Muscle of arm (tissue), 12 donors: ENCODE results near the gene B3GALT6. TPM values are rescaled to one million over a fixed set of nuclear protein-coding genes. Genes with fewer than 3 reads are reported as not detected.

Experiments used
- DNase-seq: peaks from one replicate; pipeline ENCODE4 v3.0.0-alpha.2; 2013
- polyA plus RNA-seq, 12 donors: library from polyadenylated mRNA; unstranded; fragments of 120-200 nt; gene quantifications; one replicate each; pipeline ENCODE4 v1.2.1, GENCODE V29; 2013; ENCODE audit not compliant: insufficient read length in 12 of 12

The B3GALT6 gene
- polyA plus RNA-seq, 12 donors: 12.3 to 155 (median 16.1) TPM

DNA sequence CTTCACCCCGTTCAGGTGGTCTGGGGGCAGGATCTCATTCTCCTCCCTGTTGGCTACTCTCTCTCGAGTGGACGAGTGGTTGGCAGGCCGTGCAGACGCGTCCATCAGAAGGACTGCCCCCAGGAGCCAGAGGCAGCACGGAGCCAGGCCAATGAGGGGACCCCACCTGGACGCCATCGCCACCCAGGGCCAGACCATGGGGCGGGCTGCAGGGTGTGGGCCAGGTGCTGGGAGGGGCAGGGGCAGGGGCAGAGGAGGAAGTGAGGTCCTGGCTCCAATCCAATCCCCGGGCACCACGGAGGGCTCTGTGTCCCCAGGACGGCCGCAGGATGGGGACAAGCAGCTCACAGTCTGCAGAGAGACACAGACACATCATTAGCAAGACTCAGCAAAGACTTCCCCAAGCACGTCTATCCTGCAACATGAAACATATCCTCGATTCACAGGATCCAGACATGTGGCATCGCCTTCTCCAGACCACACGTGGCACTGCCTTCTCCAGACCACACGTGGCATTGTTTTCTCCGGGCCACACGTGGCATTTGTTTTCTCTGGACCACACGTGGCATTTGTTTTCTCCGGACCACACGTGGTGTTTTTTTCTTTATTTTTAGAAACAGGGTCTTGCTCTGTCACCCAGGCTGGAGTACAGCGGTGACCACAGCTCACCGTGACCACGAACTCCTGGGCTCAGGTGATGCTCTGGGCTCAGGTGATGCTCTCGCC lies 3.3 kb upstream of the B3GALT6 start:
- no peak for DNase-seq

- DNase-seq: no peak
Measured at GRCh38 chr1:1229770-1230169, 2.3 kb upstream of the B3GALT6 start.

DNA sequence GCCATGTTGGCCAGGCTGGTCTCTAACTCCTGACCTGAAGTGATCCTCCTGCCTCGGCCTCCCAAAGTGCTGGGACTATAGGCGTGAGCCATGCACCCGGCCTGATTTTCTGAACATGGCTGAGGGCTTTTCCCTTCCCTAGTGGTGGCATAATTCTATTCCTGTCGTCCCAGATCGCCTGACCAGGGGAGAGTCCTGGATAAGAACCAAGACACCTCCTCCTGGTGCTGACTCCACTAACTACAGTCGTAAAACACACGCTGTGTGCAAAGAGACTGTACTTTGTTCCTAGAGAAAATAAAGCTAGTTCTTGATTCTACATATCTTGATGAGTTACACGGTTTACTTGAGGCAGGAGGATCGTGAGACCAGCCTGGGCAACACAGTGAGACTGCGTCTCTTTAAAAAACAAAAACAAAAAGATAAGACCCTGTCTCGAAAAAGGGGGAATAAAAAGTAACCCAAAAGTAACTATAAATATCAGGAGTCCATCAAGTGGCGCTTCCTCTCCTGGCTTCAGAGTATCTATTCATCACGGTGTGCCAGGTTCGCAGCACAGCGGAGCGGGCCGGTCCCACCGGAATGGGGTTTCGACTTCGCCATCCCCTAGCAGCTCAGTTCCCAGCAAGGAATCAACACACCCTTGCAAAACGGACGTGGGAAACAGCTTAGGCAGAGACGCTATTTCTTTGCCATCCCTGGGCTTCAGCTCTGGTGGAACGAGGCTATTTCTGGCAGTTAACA lies 1.2 kb upstream of the B3GALT6 start:
- no peak for DNase-seq

DNA sequence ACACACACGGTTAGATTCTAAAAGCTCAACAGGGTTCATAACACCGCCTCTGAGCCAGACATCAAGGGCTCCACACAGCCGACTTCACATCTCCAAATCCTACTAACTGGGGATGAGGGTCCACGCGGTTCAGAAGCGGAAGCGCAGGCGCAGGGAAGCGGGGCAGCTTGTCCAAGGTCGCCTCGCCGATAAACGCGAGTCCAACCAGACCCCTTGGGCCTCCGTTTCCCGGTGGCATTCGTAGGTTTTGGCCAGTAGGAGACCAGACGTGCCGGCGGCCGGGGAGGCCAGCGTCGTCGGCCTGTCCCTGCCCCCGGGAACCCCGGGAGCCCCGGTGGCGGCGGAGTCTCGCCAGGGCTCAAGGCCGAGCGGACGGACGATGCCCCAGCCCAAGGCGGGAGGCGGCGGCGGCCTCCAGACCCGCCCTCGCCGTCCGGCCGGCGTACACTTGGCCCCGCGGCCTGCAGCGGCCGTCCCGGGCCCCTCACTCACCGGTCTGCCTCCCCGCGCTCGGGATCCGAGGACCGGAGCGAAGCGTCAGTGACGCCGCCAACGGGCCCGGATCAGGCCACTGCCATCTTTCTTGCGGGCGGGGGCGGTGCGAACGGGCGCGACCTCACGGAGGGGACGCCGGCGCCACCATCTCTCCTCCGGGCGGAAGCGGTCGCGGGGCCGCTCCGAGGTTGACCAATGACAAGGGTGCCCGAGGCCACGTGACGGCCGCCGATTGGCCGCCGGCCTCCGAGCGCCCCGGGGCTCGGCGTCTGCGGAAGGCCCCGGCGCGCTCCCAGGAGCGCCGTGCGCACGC lies 433 bp upstream of the B3GALT6 start, which contains the start of gene SDF4:
TSS of gene SDF4 (minus strand) at position 602 of the 808 bp plus-strand sequence. CDS start 3,229 bp downstream, outside the sequence.
- DNase-seq: peak; percentile 96

- no peak for DNase-seq
Measured at GRCh38 chr1:1232796-1233566, 944 bp downstream of the B3GALT6 start.

GRCh38 chr1:1233567-1233892 lies 1.5 kb downstream of the B3GALT6 start:
- no peak for DNase-seq

DNA sequence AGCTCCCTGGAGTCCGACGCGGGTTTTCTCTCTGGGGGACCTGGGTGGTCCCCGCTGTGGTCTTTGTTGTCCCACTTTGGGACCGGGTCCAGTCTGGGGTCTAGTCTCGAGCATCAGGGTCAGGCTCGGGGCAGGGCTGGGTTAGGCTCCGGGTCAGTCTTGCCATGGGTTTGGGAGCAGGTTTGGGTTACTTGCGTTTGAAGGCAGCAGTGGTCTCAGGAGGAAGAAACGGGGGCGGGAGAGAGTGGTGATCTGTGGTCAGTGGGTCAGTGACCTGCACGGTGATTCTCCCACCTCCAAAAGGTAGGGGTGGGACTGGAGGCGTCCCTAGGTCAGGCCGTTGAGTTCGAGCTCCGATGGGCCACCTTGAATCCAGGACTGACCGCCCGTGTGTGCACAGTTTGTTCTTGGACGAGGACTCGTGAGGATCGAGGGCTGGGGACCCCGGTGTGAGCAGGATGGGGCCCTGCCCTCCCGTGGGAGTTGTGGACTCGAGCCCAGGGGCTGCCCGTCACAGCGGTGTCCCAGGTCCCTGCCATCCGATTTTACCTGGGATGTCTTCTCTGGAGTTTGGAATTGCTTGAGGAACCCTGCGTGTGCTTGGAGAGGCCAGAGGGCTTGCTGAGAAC lies 2.3 kb downstream of the B3GALT6 start:
- DNase-seq: no peak

- no peak for DNase-seq
Measured at GRCh38 chr1:1235016-1235744, 3.1 kb downstream of the B3GALT6 start.

DNA sequence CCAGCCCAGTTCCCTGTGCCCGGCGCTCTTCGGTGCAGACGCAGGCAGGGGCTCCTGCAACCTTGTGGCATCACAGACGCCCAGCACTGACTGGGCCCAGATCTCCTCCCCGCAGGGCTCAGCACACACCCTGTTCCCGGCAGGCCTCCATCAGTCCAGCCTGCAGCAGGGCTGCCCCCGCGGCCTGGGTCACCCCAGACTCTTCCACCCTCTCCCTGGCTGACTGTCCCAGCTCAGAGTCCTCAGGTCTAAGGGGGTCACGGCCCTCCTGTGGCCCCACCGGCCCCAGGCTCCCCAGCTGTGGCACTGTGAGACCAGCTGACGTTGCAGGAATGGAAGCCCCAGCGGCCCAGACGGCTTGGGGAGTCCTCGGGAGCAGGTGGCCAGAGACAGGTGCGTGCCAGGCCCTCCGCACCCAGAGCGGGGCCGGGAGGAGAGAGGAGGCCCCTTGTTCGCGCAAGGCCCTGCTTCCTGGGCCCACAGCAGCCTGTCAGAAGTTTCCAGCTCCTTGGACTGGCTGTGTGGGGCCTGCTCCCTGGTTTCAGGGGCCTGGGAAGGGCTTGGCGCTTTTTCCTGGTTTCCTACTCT lies 4.2 kb downstream of the B3GALT6 start:
- no peak for DNase-seq

- no peak for DNase-seq
Measured at GRCh38 chr1:1236945-1237873, 5.2 kb downstream of the B3GALT6 start.

DNA sequence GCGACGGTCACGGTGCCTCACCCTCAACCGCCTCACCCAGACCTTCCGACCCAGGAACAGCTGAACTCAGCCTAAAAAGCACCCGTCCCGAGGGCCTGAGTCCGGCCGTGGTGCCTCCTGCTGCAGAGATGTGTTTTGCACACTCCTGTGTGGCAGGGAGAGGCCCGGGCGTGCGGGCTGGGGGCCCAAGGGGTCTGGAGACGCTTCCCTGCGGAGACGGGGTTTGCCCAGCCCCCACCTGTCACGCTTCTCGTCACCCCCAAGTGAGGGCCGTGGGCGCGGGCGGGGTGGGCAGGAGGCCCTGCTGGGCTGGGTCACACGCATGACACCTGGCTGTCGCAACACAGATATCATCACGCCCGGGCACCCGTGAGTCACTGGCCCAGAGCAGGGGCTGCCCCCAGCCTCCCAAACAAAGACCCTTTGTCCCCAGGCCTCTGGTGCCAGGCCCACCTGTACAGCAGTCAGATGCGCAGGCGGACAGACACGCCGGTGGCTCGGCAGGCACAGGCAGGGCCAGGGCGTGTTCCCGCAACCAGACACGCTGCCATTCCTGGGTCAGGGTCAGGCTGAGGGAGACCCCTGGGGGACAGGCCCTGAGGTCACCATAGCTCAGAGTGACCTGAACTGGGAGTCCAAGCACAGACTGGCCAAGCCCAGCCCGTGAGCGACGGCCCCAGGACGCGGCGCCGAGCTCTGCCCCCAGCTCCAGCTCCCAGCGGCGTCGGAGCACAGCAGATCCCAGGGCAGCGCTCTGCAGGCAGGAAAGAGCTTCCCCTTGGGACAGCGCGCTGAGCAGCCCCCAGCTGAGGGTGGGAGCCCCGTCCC lies 6.1 kb downstream of the B3GALT6 start:
- DNase-seq: no peak

DNA sequence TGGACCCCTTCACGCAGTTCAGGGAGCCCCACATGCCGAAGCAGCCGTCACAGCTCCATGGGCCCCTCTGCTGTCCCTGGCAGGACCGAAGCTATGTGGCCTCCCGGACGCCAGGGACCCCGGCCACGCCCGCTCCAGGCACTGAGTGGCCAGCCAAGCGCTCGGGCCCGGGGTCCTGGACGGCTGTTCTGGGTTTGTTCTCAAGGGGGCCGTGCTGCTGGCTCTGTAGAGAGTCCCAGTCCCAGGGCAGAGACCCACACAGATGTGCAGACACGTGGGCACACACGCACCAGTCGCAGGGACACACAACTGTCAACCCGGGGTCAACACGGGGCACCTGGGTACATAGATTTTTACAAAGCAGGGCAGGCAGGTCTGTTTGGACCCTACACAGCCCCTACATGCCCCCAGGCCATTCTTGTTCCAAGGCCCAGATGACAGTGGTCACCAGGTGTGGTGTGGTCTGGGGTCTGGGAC lies 6.7 kb downstream of the B3GALT6 start:
- no peak for DNase-seq

DNA sequence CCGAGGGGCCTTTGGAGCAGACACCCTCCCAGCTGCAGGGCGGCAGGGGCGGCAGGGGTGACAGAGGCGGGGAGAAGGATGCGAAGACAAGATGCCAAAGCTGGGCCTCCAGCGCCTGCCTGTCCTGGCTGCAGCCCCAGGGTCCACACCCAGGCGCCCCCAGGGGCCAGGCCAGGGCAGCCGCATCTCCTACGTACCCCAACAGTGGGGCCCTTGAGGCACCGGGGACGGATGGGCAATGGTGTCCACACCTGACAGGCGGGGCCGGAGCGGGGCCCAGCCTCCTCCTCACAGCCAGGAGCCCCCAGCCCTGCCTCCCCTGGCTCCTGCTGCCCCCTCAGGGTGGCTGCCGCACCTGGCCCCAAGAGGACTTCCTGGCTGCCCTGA lies 7.2 kb downstream of the B3GALT6 start:
- DNase-seq: no peak

DNA sequence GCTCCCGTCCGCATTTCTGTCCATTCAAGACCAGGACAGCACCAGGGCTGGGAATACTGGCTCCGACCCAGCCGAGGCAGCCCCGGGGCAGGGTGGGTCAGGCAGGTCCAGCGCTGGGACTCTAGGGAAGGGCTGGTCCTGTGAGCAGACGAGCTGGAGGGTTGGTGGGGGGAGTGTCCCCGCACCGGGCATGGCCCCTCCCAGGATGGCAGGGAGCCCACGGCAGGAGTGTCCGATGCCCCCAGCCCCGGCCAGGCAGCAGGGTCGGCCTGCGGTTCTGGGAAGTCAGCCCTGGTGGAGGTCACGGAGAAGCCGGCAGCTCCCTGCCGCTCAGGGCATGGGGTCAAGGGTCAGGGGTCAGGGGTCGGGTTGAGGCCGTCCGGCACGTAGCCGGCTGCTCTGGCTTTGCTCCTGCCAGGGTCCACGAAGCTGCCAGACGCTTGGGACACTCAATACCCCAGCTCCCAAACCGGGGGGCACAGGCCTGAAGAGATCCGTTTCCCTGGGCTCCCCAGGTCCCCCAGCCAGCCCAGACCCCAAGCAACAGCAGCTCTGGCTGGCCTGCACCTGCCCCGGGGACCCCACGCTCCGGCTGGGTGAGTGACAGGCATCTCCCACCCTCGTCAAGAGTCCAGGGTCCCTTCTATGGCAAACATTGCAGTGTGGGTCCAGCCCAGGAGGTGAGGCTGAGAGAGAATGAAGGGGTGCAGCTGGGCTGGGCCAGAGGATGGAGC lies 7.7 kb downstream of the B3GALT6 start:
- DNase-seq: no peak

DNA sequence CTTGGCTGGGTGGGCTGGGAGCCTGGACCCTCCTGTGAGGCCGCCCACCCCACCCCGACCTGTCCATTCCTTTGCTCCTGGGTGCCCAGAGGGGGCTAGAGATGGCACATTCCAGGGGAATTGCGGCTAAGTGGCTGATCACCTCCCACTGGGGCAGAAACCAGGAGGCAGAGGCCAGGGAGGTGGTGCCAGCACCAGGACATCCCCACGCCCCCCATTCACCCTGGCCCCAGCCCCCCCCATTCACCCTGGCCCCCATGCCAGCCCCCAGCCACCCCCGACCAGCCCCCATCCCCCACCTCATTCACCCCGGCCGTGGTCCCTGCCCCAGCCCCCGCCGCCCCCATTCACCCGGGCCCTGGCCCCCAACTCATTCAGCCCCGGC lies 8.3 kb downstream of the B3GALT6 start:
- no peak for DNase-seq

DNA sequence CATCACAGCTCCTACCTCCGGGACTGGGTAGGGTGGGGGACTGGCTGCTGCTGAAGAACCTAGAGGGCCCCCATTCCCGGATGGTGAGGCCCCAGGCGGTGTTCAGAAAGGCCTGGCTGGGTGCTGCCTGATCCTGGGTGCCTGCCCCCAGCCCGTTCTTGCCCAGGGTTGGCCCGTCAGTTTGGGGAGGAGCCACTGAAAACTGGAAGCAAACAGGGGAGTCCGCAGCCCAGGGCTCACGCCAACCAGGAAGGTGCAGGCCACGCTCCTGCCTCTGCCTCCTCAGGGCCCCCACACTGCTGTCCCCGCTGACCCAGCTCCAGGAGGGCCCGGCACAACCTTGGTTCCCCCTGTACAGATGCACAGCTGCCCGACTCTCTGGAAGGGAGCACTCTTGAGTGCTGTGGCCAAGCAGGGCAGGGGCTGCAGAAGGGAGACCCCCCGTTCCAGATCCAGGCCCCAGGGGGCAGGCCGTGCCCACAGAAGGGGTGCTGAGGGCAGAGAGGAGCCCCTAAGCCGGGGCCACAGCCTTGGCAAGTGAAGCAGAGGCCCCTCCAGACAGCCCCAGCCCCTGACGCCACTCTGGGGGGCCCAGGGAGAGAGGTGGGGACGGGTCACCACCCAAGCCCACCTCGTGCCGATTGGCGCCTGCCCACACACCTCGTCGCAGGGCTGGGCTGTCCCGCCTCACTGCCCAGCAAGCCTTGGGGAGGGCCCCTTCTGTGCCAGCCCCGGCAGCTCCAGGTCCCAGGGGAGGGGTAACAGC lies 9.0 kb downstream of the B3GALT6 start:
- no peak for DNase-seq
